Measurements from ENCODE around the gene CAMTA1. TPM values are rescaled to one million over a fixed set of nuclear protein-coding genes. Genes with fewer than 3 reads are reported as not detected.
A peak's percentile ranks its signal among the peaks of the same experiment; 100 is the strongest.

The CAMTA1 gene
- total and polyA plus RNA-seq, 12 donors, result 123 to 265 (median 142) TPM

DNA sequence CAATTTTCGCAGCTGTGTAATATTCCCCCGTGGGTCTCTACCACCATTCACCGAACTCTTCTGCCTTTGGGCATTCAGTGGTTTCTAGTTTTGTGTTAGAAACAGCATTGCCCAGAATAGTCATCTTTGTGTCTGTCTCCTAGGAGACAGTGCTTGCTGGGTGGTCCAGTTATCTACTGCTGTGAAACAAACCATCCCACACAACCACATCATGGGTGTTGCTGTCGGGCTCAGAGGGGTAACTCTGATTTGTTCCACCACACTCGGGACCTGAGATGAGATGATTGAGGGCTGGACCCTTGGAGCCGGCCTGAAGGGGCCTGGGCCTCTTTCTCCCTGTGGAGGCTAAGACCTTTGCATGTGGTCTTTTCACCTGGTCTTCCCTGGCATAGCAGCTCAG is 558.6 kb downstream of the CAMTA1 start:
- Histone ChIP-seq H3K4me1 (peaks cover 0 to 23% (median 6%) of the 10 kb centered on the region in 9 donors), H3K27ac (no peak overlapping the region), H3K4me3 (no peak overlapping the region), H3K36me3 (no peaks in the 10 kb centered on the region), H3K27me3 (no peaks in the 10 kb centered on the region), H3K9me3 (no peaks in the 10 kb centered on the region)
- ATAC-seq (no peak), DNase-seq (no peak)
- no peak for TF ChIP-seq CTCF (IDR thresholded peaks at IDR 0.05)
- 92 to 96% methylated on average over 6 of the region's 6 CpGs for WGBS, 2 donors
- intact Hi-C loops (cut with DNase I), result no loop called here

- no peaks in the 10 kb centered on the region for H3K9me3 ChIP-seq
- 72 to 87% methylated on average over 2 of the region's 2 CpGs for WGBS, 2 donors
- intact Hi-C loops (cut with DNase I), result no loop called here
- TF ChIP-seq CTCF (IDR thresholded peaks at IDR 0.05), result no peak
- peaks cover 0 to 23% (median 6%) of the 10 kb centered on the region in 9 donors for H3K4me1 ChIP-seq
- H3K4me3 ChIP-seq, result no peak overlapping the region
- H3K27ac ChIP-seq, result no peak overlapping the region
- ATAC-seq, result no peak
- H3K36me3 ChIP-seq, result no peaks in the 10 kb centered on the region
- no peaks in the 10 kb centered on the region for H3K27me3 ChIP-seq
- DNase-seq, result no peak
Measured at GRCh38 chr1:7344299-7344698, 559.0 kb downstream of the CAMTA1 start.

DNA sequence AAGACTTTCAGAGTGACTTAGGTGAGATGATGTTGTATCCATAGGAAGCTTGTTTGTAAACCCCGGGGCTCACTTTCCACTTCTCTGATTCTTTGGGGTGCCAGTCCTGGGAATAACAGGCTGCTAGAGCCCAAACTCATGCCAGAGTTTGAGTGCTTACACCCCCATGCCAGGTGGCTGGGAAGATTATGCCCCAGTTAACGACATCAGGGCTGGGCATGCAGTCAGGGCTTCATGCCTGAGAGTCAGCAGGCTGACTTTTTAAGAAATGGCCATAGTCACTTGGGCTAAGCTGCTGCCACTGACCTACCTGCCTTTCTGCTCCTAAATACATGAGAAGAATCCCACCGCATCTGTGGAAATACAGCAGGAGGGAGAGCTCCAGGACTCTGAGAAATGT is 560.3 kb downstream of the CAMTA1 start:
- no peak overlapping the region for H3K27ac ChIP-seq
- no peak for ATAC-seq
- H3K27me3 ChIP-seq, result no peaks in the 10 kb centered on the region
- DNase-seq, result no peak
- WGBS, 2 donors, result 82 to 83% methylated on average over 3 of the region's 3 CpGs
- intact Hi-C loops (cut with DNase I), result no loop called here
- H3K36me3 ChIP-seq, result no peaks in the 10 kb centered on the region
- TF ChIP-seq CTCF (IDR thresholded peaks at IDR 0.05), result no peak
- H3K4me3 ChIP-seq, result no peak overlapping the region
- no peaks in the 10 kb centered on the region for H3K9me3 ChIP-seq
- H3K4me1 ChIP-seq, result peaks cover 0 to 23% (median 6%) of the 10 kb centered on the region in 9 donors

DNA sequence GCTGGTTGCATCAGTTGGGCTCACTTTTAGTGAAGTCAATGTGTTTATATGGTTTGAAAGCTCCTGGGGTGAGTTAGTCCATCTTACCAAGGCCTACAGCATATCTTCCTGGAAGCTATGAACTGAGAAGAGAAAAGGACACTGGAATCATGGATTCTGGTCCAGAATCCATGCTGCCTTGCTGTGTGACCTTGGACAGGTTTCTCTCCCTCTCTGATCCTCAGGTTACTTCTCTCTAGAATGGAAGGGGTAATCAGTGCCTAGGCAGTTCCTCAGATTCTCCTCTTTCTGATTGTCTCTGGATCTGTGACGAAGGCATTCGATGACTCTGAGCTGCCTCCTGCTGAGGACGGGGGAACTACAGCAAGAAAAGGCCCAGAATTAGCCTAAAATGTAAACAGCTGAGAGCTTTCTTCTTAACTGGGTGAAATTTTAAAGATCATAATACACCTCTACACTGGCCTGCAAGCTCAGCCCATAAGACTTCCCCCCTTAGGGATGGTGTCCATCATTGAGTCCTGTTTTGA is 560.9 kb downstream of the CAMTA1 start:
- Histone ChIP-seq H3K27ac (peak overlapping the region in 1 of 10 donors; percentile 37), H3K9me3 (no peaks in the 10 kb centered on the region), H3K4me3 (no peak overlapping the region), H3K36me3 (no peaks in the 10 kb centered on the region), H3K27me3 (no peaks in the 10 kb centered on the region), H3K4me1 (peaks cover 0 to 20% (median 5%) of the 10 kb centered on the region in 9 donors)
- no peak for TF ChIP-seq CTCF (IDR thresholded peaks at IDR 0.05)
- WGBS, 2 donors, result 93 to 95% methylated on average over 3 of the region's 3 CpGs
- ATAC-seq, result no peak
- no peak for DNase-seq
- intact Hi-C loops (cut with DNase I), result no loop called here
